ENCODE data around the gene ASPDH. TPM values are rescaled to one million over a fixed set of nuclear protein-coding genes. Genes with fewer than 3 reads are reported as not detected.

The ASPDH gene
- polyA plus RNA-seq, 2 of the 4 experiments (the other 2 are of a cell fraction): not detected

DNA sequence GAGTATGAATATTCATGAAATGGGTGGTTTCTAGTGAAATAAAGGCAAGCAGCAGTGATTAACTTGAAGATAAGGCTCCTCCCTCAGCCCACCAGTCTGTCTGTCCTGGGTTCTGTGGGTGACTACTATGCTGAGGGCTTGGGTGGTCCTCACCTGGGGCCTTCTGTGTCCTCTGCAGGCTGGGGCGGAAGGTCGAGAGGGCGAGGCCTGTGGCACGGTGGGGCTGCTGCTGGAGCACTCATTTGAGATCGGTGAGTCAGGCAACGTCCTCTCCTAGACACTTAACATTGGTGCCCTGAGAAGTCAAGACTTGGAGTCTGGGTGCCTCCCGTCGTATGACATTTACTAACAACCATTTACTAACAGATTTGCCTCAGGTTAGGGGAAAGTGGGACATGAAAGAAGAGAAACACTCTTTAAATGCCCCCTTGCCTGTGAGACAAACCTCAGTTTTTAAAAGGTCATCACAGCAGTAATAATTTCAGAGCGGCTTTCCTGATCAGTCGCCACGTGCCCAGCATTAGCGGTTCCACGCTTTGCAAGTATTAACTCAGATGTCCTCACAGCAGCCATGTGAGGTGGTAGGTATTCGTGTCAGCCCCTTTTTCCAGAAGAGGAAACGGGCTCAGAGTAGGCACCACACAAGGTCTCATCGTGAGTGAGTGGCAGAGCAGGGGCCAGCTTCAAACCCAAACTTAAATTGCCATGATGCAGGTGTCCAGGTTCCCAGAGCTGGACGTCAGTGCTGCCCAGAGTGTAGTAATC lies 35.8 kb downstream of the ASPDH start:
- Histone ChIP-seq H3K4me2 (peak overlapping the region; percentile 97), H3K9me3 (no peaks in the 10 kb centered on the region), H3K27ac (no peak overlapping the region), H3K4me1 (peaks cover 12% of the 10 kb centered on the region), H3K4me3 (peak overlapping the region; percentile 86)
- CTCF ChIA-PET: interaction anchor here (0.8 to 3.6 kb wide), 20 partner anchors 10 to 330 kb away, joined by 3 to 29 read pairs (median 12); partner anchors contain the start of gene POLD1
- ATAC-seq: no peak
- FAIRE-seq: no peak
- WGBS (ENCODE audit: missing lambda C conversion rate): 93% methylated on average over 17 of the region's 17 CpGs
- TF ChIP-seq JUNB (IDR thresholded peaks at IDR 0.05) (no peak), MAZ (IDR thresholded peaks at IDR 0.05; ENCODE audit: borderline replicate concordance, low read depth, low read length) (no peak), CBX8 (IDR thresholded peaks at IDR 0.05) (no peak), ZFP36 (IDR thresholded peaks at IDR 0.05; ENCODE audit: borderline replicate concordance, partially characterized antibody) (no peak), KDM1A (IDR thresholded peaks at IDR 0.05; ENCODE audit: low read depth) (no peak), SREBF2 (IDR thresholded peaks at IDR 0.05) (no peak), POLR2A (IDR thresholded peaks at IDR 0.05; ENCODE audit: low read length) (no peak), HOXB13 (CRISPR knock-in tag; IDR thresholded peaks at IDR 0.05; ENCODE audit: low read depth) (no peak), TP53 (CRISPR knock-in tag; IDR thresholded peaks at IDR 0.05) (no peak), HOXB5 (CRISPR knock-in tag; IDR thresholded peaks at IDR 0.05) (no peak), POLR2AphosphoS2 (conservative IDR thresholded peaks at IDR 0.05; ENCODE audit: low read length) (no peak), MAFK (IDR thresholded peaks at IDR 0.05; ENCODE audit: partially characterized antibody) (no peak), PHF8 (IDR thresholded peaks at IDR 0.05; ENCODE audit: borderline replicate concordance, low read depth) (no peak)
- TF ChIP-seq, protein P1, sequence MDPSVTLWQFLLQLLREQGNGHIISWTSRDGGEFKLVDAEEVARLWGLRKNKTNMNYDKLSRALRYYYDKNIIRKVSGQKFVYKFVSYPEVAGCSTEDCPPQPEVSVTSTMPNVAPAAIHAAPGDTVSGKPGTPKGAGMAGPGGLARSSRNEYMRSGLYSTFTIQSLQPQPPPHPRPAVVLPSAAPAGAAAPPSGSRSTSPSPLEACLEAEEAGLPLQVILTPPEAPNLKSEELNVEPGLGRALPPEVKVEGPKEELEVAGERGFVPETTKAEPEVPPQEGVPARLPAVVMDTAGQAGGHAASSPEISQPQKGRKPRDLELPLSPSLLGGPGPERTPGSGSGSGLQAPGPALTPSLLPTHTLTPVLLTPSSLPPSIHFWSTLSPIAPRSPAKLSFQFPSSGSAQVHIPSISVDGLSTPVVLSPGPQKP (IDR thresholded peaks at IDR 0.05; ENCODE audit: low read depth, low read length): no peak
- TF ChIP-seq, protein P2, sequence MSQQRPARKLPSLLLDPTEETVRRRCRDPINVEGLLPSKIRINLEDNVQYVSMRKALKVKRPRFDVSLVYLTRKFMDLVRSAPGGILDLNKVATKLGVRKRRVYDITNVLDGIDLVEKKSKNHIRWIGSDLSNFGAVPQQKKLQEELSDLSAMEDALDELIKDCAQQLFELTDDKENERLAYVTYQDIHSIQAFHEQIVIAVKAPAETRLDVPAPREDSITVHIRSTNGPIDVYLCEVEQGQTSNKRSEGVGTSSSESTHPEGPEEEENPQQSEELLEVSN (IDR thresholded peaks at IDR 0.05; ENCODE audit: borderline replicate concordance, low read depth): no peak
- no peak for DNase-seq (ENCODE audit: low read depth in 1 of 2, low spot score in 1 of 2)
- POLR2A ChIA-PET: interaction anchor here (1.0 kb wide), 1 partner anchor 109 kb away, joined by 3 read pairs; no protein-coding TSS in a partner anchor

DNA sequence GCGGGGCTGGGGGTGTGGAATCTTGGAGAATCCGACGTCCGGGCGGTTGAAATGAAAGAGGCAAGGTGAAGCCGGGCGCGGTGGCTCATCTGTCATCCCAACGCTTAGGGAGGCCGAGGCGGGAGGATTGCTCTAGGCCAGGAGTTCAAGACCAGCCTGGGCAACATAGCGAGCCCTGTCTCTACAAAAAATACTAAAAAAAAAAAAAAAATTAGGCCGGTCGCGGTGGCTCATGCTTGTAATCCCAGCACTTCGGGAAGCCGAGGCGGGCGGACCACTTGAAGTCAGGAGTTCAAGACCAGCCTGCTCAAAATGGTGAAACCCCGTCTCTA lies 36.8 kb downstream of the ASPDH start:
- ATAC-seq (no peak), FAIRE-seq (no peak), DNase-seq (ENCODE audit: low read depth in 1 of 2, low spot score in 1 of 2) (no peak)
- Histone ChIP-seq H3K4me1 (peaks cover 12% of the 10 kb centered on the region), H3K4me2 (peak overlapping the region; percentile 97), H3K27ac (peak overlapping the region; percentile 87 to 93), H3K9me3 (no peaks in the 10 kb centered on the region), H3K4me3 (peak overlapping the region; percentile 86)
- no peak for TF ChIP-seq JUNB (IDR thresholded peaks at IDR 0.05)
- no peak for TF ChIP-seq KDM5A (IDR thresholded peaks at IDR 0.05)
- TF ChIP-seq HOXB13 (CRISPR knock-in tag; IDR thresholded peaks at IDR 0.05; ENCODE audit: low read depth): no peak
- TF ChIP-seq, protein P3, sequence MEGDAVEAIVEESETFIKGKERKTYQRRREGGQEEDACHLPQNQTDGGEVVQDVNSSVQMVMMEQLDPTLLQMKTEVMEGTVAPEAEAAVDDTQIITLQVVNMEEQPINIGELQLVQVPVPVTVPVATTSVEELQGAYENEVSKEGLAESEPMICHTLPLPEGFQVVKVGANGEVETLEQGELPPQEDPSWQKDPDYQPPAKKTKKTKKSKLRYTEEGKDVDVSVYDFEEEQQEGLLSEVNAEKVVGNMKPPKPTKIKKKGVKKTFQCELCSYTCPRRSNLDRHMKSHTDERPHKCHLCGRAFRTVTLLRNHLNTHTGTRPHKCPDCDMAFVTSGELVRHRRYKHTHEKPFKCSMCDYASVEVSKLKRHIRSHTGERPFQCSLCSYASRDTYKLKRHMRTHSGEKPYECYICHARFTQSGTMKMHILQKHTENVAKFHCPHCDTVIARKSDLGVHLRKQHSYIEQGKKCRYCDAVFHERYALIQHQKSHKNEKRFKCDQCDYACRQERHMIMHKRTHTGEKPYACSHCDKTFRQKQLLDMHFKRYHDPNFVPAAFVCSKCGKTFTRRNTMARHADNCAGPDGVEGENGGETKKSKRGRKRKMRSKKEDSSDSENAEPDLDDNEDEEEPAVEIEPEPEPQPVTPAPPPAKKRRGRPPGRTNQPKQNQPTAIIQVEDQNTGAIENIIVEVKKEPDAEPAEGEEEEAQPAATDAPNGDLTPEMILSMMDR (IDR thresholded peaks at IDR 0.05): no peak
- POLR2A ChIA-PET: no interaction called here
- WGBS (ENCODE audit: missing lambda C conversion rate): 6% methylated on average over 19 of the region's 20 CpGs
- CTCF ChIA-PET: interaction anchor here (0.6 to 0.7 kb wide), 2 partner anchors 17 to 64 kb away, joined by 3 to 4 read pairs; no protein-coding TSS in a partner anchor

DNA sequence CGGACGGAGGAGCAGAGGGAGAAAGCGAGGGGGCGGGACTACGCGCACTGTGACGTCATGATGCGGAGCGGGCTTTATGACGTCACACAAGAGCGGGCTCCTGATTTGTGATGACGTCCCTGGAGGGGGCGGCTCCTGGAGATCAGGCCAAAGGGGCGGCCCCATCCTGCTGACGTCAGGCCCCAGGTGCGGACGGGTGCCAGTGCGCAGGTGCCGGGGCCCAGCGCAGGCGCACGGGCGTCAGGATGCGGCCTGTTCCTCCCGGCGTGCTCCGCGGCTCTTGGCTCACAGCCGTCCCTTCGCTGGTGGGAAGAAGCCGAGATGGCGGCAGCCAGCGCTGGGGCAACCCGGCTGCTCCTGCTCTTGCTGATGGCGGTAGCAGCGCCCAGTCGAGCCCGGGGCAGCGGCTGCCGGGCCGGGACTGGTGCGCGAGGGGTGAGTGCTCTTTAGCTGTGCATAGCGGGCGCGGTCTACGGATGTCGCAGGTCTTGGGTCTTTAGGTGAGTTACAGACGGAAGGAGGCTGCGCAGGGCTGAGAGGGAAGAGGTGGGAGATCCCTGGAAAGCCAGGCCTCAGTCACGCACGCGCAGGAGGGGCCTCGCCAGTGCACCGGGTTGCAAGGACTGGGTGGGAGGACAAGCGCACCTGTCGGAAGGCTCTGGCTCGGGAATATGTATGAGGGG lies 37.3 kb downstream of the ASPDH start, which contains the start of the genes EMC10 and GARIN5A:
Gene EMC10, plus strand, starts transcription at position 284 of the 683 bp plus-strand sequence. Its CDS starts 38 bp downstream, at position 322.
Gene GARIN5A, minus strand, starts transcription at position 625 of the 683 bp plus-strand sequence. Its CDS starts 460 bp downstream, at position 165.
- ChIA-PET CTCF (interaction anchor here (4.7 kb wide), 1 partner anchor 15 kb away, joined by 28 read pairs; no protein-coding TSS in a partner anchor), POLR2A (no interaction called here)
- peak; percentile 73 to 91 for ATAC-seq
- TF ChIP-seq RFX5 (IDR thresholded peaks at IDR 0.05) (peak; percentile 86), MAZ (IDR thresholded peaks at IDR 0.05; ENCODE audit: borderline replicate concordance, low read depth, low read length) (peak; percentile 75; the same call in 1 of the 2 replicates), POLR2A (IDR thresholded peaks at IDR 0.05; ENCODE audit: low read length) (peak; percentile 96), BHLHE40 (IDR thresholded peaks at IDR 0.05; ENCODE audit: low read depth, low read length) (0 out of 2 replicates have a peak, but pooled peaks have one; percentile 13), MYC (IDR thresholded peaks at IDR 0.05; ENCODE audit: borderline replicate concordance, low read length) (peak; percentile 27; the same call in 1 of the 2 replicates), SREBF2 (IDR thresholded peaks at IDR 0.05) (no peak), FOSL2 (IDR thresholded peaks at IDR 0.05) (no peak), FOSL2 (CRISPR knock-in tag; IDR thresholded peaks at IDR 0.05) (peak; percentile 95), JUNB (IDR thresholded peaks at IDR 0.05) (no peak), RCOR1 (IDR thresholded peaks at IDR 0.05; ENCODE audit: low read depth, low read length) (0 out of 2 replicates have a peak, but pooled peaks have one; percentile 52)
- TF ChIP-seq, protein P4, sequence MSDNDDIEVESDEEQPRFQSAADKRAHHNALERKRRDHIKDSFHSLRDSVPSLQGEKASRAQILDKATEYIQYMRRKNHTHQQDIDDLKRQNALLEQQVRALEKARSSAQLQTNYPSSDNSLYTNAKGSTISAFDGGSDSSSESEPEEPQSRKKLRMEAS (IDR thresholded peaks at IDR 0.05): peak; percentile 78
- TF ChIP-seq, protein P5, sequence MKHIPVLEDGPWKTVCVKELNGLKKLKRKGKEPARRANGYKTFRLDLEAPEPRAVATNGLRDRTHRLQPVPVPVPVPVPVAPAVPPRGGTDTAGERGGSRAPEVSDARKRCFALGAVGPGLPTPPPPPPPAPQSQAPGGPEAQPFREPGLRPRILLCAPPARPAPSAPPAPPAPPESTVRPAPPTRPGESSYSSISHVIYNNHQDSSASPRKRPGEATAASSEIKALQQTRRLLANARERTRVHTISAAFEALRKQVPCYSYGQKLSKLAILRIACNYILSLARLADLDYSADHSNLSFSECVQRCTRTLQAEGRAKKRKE (CRISPR knock-in tag; IDR thresholded peaks at IDR 0.05; ENCODE audit: low read depth): no peak

More for the DNA sequence above, 37.3 kb downstream of the ASPDH start, which contains the start of the genes EMC10 and GARIN5A:
- no peaks in the 10 kb centered on the region for H3K9me3 ChIP-seq
- peak within 1 kb of the TSS; percentile 86 for H3K4me3 ChIP-seq
- H3K4me2 ChIP-seq: peak within 1 kb of the TSS; percentile 97
- FAIRE-seq: no peak
- DNase-seq (ENCODE audit: low read depth in 1 of 2, low spot score in 1 of 2): peak; percentile 99
- H3K27ac ChIP-seq: peak within 1 kb of the TSS; percentile 87 to 93
- WGBS (ENCODE audit: missing lambda C conversion rate): 2% methylated on average over 40 of the region's 58 CpGs
- peaks cover 12% of the 10 kb centered on the region for H3K4me1 ChIP-seq

Measured in A549 (cell line).